Measurements from ENCODE around the gene GIMAP2.

GIMAP2 gene

DNA sequence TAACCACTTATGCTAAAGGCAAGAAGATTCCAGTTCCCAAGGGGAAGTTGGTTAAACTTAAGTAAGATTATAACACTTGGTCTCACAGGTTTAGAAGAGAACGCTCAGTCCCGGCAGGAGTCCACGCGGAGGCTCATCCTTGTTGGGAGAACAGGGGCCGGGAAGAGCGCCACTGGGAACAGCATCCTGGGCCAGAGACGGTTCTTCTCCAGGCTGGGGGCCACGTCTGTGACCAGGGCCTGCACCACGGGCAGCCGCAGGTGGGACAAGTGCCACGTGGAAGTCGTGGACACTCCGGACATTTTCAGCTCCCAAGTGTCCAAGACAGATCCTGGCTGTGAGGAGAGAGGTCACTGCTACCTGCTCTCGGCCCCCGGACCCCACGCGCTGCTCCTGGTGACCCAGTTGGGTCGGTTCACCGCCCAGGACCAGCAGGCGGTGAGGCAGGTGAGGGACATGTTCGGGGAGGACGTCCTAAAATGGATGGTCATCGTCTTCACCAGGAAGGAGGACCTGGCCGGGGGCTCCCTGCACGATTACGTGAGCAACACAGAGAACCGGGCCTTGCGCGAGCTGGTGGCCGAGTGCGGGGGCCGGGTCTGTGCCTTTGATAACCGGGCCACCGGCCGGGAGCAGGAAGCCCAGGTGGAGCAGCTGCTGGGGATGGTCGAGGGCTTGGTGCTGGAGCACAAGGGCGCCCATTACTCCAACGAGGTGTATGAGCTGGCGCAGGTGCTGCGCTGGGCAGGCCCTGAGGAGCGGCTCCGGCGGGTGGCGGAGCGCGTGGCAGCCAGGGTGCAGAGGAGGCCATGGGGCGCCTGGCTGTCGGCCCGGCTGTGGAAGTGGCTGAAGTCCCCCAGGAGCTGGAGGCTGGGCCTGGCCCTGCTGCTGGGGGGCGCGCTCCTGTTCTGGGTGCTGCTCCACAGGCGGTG is 34.7 kb downstream of the GIMAP2 start:
- no peak overlapping the region for H3K4me3 ChIP-seq (ENCODE audit: low read length)
- H3K9me3 ChIP-seq (replicated peaks; ENCODE audit: low read length): no peaks in the 10 kb centered on the region
- no peak overlapping the region for H3K4me2 ChIP-seq (ENCODE audit: low read length)
- no peaks in the 10 kb centered on the region for H3K4me1 ChIP-seq (ENCODE audit: control insufficient read depth, insufficient read depth, low read length)
- H3K9ac ChIP-seq (ENCODE audit: low read depth, low read length): no peak overlapping the region
- H3K36me3 ChIP-seq (ENCODE audit: insufficient read depth, low read length): no peaks in the 10 kb centered on the region
- no peaks in the 10 kb centered on the region for H3K27me3 ChIP-seq (ENCODE audit: control insufficient read depth, insufficient read depth, low read length)

GRCh38 chr7:150721970-150722373 is 36.5 kb downstream of the GIMAP2 start:
- Histone ChIP-seq H3K9ac (ENCODE audit: low read depth, low read length) (no peak overlapping the region), H3K36me3 (ENCODE audit: insufficient read depth, low read length) (no peaks in the 10 kb centered on the region), H3K4me3 (ENCODE audit: low read length) (no peak overlapping the region), H3K4me1 (ENCODE audit: control insufficient read depth, insufficient read depth, low read length) (no peaks in the 10 kb centered on the region), H3K27me3 (ENCODE audit: control insufficient read depth, insufficient read depth, low read length) (no peaks in the 10 kb centered on the region), H3K9me3 (replicated peaks; ENCODE audit: low read length) (no peaks in the 10 kb centered on the region), H3K4me2 (ENCODE audit: low read length) (no peak overlapping the region)

DNA sequence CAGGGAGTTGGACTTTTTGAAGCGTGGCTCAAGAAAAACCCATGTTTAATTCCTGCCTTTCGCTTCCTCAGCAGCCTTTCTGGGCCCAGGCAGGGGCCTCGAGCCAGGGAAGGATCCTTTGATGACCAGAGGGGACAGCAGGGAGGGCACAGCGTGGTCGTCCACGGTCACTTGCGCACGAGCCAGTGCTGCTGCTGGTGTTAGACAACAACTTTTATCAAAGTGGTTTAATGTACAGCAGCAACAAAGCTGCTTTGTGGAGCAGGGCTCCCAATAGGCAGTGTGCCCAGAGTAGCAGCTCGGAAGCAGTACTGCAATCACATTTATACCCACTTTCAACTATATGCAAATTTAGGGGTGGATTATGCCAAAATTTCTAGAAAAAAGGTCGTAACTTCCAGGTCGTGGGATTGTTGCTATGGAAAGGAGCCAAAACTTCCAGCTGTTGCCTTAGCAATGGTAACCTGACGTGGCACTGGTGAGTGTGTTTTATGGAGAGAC is 37.0 kb downstream of the GIMAP2 start:
- Histone ChIP-seq H3K9ac (ENCODE audit: low read depth, low read length) (no peak overlapping the region), H3K27me3 (ENCODE audit: control insufficient read depth, insufficient read depth, low read length) (no peaks in the 10 kb centered on the region), H3K4me3 (ENCODE audit: low read length) (no peak overlapping the region), H3K9me3 (replicated peaks; ENCODE audit: low read length) (no peaks in the 10 kb centered on the region), H3K4me1 (ENCODE audit: control insufficient read depth, insufficient read depth, low read length) (no peaks in the 10 kb centered on the region), H3K4me2 (ENCODE audit: low read length) (no peak overlapping the region), H3K36me3 (ENCODE audit: insufficient read depth, low read length) (no peaks in the 10 kb centered on the region)

DNA sequence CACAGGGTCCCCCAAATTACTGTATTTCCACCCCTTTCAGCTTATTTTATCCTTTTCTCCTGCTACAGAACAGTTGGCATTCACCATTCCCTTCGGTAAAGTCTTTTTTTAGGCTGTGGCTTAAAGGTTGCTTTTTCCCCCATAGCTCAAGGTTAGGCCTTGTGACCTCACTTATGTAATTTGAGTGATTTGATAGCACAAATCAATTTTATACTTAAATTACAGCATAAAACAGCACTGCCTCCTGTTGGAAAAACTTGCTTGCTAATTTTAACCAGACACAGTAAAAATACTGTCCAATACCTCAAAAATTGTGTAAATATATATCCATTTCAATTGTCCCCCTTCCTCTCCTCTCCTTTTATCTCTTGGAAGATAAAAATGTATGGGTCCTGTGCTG is 38.0 kb downstream of the GIMAP2 start:
- H3K4me3 ChIP-seq (ENCODE audit: low read length): no peak overlapping the region
- H3K4me1 ChIP-seq (ENCODE audit: control insufficient read depth, insufficient read depth, low read length): no peaks in the 10 kb centered on the region
- no peak overlapping the region for H3K4me2 ChIP-seq (ENCODE audit: low read length)
- no peaks in the 10 kb centered on the region for H3K36me3 ChIP-seq (ENCODE audit: insufficient read depth, low read length)
- no peak overlapping the region for H3K9ac ChIP-seq (ENCODE audit: low read depth, low read length)
- no peaks in the 10 kb centered on the region for H3K9me3 ChIP-seq (replicated peaks; ENCODE audit: low read length)
- H3K27me3 ChIP-seq (ENCODE audit: control insufficient read depth, insufficient read depth, low read length): no peaks in the 10 kb centered on the region

GRCh38 chr7:150727381-150727780 is 41.9 kb downstream of the GIMAP2 start:
- no peaks in the 10 kb centered on the region for H3K4me1 ChIP-seq (ENCODE audit: control insufficient read depth, insufficient read depth, low read length)
- H3K9me3 ChIP-seq (replicated peaks; ENCODE audit: low read length): no peaks in the 10 kb centered on the region
- H3K36me3 ChIP-seq (ENCODE audit: insufficient read depth, low read length): no peaks in the 10 kb centered on the region
- no peak overlapping the region for H3K4me3 ChIP-seq (ENCODE audit: low read length)
- H3K27me3 ChIP-seq (ENCODE audit: control insufficient read depth, insufficient read depth, low read length): no peaks in the 10 kb centered on the region
- no peak overlapping the region for H3K9ac ChIP-seq (ENCODE audit: low read depth, low read length)
- no peak overlapping the region for H3K4me2 ChIP-seq (ENCODE audit: low read length)

DNA sequence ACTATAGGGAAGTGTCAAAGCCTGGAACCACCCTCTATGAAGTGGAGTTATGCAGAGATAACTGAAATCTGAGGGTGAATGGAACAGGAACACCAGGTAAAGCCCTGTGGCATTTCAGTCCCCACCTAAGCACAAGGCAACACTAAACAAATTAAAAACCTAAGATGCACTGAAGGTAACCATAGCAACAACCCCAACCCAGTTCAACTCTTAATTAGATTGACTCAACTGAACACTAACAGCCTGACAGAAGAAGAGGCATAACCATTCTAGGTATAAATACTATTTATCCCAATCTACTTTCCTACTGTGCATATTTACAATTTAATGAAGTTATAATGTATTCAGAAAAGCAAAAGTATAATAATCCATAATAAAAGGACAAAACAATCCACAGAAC is 42.5 kb downstream of the GIMAP2 start:
- Histone ChIP-seq H3K9ac (ENCODE audit: low read depth, low read length) (no peak overlapping the region), H3K36me3 (ENCODE audit: insufficient read depth, low read length) (no peaks in the 10 kb centered on the region), H3K4me1 (ENCODE audit: control insufficient read depth, insufficient read depth, low read length) (no peaks in the 10 kb centered on the region), H3K27me3 (ENCODE audit: control insufficient read depth, insufficient read depth, low read length) (no peaks in the 10 kb centered on the region), H3K4me2 (ENCODE audit: low read length) (no peak overlapping the region), H3K9me3 (replicated peaks; ENCODE audit: low read length) (no peaks in the 10 kb centered on the region), H3K4me3 (ENCODE audit: low read length) (no peak overlapping the region)

GRCh38 chr7:150728609-150729008 is 43.1 kb downstream of the GIMAP2 start:
- Histone ChIP-seq H3K4me1 (ENCODE audit: control insufficient read depth, insufficient read depth, low read length) (no peaks in the 10 kb centered on the region), H3K4me2 (ENCODE audit: low read length) (no peak overlapping the region), H3K27me3 (ENCODE audit: control insufficient read depth, insufficient read depth, low read length) (no peaks in the 10 kb centered on the region), H3K4me3 (ENCODE audit: low read length) (no peak overlapping the region), H3K9ac (ENCODE audit: low read depth, low read length) (no peak overlapping the region), H3K36me3 (ENCODE audit: insufficient read depth, low read length) (no peaks in the 10 kb centered on the region), H3K9me3 (replicated peaks; ENCODE audit: low read length) (no peaks in the 10 kb centered on the region)

- H3K4me2 ChIP-seq (ENCODE audit: low read length): no peak overlapping the region
- H3K4me1 ChIP-seq (ENCODE audit: control insufficient read depth, insufficient read depth, low read length): no peaks in the 10 kb centered on the region
- no peak overlapping the region for H3K9ac ChIP-seq (ENCODE audit: low read depth, low read length)
- H3K9me3 ChIP-seq (replicated peaks; ENCODE audit: low read length): no peaks in the 10 kb centered on the region
- no peaks in the 10 kb centered on the region for H3K36me3 ChIP-seq (ENCODE audit: insufficient read depth, low read length)
- no peaks in the 10 kb centered on the region for H3K27me3 ChIP-seq (ENCODE audit: control insufficient read depth, insufficient read depth, low read length)
- no peak overlapping the region for H3K4me3 ChIP-seq (ENCODE audit: low read length)
Observed at GRCh38 chr7:150731916-150732315, 46.4 kb downstream of the GIMAP2 start.

DNA sequence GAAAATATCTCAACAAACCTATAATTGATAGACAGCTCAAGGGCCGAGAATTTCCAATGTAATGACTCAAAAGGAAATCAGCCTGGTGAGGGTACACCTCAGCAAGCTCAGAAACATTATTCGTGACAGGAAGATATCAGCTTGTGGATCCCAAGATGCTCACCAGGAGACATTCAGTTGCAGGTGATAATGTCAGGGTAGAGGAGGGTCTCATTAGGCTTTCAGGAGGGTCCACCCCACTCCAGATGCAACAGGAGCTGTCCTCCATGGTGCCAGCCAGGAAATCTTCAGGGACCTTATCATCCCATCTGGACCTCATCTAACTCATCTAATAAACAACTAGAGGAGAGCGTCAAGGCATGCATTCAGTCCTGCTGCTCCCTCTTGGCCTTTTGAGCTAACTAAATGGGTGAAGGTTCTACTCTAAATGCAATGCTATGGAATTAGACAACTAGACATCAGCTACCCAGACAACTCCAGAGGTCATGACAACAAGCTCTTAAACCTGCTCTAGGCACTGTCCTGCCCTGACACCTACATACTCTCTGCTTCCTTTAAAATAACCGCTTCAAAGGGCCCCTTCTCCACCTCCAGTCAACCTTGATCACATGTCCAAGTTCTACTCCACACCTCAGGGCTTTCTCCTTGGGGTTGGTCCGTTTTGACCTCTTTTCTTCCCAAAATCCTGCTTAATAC is 47.4 kb downstream of the GIMAP2 start:
- Histone ChIP-seq H3K4me2 (ENCODE audit: low read length) (no peak overlapping the region), H3K4me1 (ENCODE audit: control insufficient read depth, insufficient read depth, low read length) (no peaks in the 10 kb centered on the region), H3K4me3 (ENCODE audit: low read length) (no peak overlapping the region), H3K9ac (ENCODE audit: low read depth, low read length) (no peak overlapping the region), H3K27me3 (ENCODE audit: control insufficient read depth, insufficient read depth, low read length) (no peaks in the 10 kb centered on the region), H3K36me3 (ENCODE audit: insufficient read depth, low read length) (no peaks in the 10 kb centered on the region), H3K9me3 (replicated peaks; ENCODE audit: low read length) (no peaks in the 10 kb centered on the region)

GRCh38 chr7:150733482-150734095 is 48.1 kb downstream of the GIMAP2 start:
- no peak overlapping the region for H3K4me2 ChIP-seq (ENCODE audit: low read length)
- H3K27me3 ChIP-seq (ENCODE audit: control insufficient read depth, insufficient read depth, low read length): no peaks in the 10 kb centered on the region
- H3K9me3 ChIP-seq (replicated peaks; ENCODE audit: low read length): no peaks in the 10 kb centered on the region
- no peaks in the 10 kb centered on the region for H3K4me1 ChIP-seq (ENCODE audit: control insufficient read depth, insufficient read depth, low read length)
- H3K9ac ChIP-seq (ENCODE audit: low read depth, low read length): no peak overlapping the region
- no peak overlapping the region for H3K4me3 ChIP-seq (ENCODE audit: low read length)
- H3K36me3 ChIP-seq (ENCODE audit: insufficient read depth, low read length): no peaks in the 10 kb centered on the region

DNA sequence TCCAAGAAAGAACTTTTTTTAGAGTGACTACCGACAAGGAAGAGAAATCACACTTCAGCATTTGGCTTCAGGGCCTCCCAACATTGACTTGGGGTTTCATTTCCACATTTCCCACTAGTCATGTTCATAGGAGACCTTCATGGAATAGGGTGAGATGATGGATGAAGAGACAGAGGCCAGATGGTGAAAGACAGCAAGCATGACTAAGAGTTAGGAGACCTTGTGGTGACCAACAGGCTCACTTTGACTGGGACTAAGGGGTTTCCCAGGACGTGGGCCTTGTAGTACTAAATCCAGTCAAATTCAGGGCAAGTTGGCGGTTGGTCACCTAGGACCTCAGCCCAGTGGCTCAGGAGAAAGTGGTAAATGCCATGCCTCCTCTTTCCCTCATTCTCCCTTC is 48.7 kb downstream of the GIMAP2 start:
- H3K36me3 ChIP-seq (ENCODE audit: insufficient read depth, low read length): no peaks in the 10 kb centered on the region
- no peak overlapping the region for H3K9ac ChIP-seq (ENCODE audit: low read depth, low read length)
- H3K4me2 ChIP-seq (ENCODE audit: low read length): no peak overlapping the region
- no peak overlapping the region for H3K4me3 ChIP-seq (ENCODE audit: low read length)
- no peaks in the 10 kb centered on the region for H3K27me3 ChIP-seq (ENCODE audit: control insufficient read depth, insufficient read depth, low read length)
- H3K9me3 ChIP-seq (replicated peaks; ENCODE audit: low read length): no peaks in the 10 kb centered on the region
- no peaks in the 10 kb centered on the region for H3K4me1 ChIP-seq (ENCODE audit: control insufficient read depth, insufficient read depth, low read length)
